Measurements from ENCODE around the gene NUTM2F.
A peak's percentile ranks its signal among the peaks of the same experiment; 100 is the strongest.
"Not testable (repeated sequence)": the region's sequence is repeated elsewhere in the genome, so short reads cannot be mapped to it uniquely, and the experiment has no call there.

NUTM2F gene, protein sequence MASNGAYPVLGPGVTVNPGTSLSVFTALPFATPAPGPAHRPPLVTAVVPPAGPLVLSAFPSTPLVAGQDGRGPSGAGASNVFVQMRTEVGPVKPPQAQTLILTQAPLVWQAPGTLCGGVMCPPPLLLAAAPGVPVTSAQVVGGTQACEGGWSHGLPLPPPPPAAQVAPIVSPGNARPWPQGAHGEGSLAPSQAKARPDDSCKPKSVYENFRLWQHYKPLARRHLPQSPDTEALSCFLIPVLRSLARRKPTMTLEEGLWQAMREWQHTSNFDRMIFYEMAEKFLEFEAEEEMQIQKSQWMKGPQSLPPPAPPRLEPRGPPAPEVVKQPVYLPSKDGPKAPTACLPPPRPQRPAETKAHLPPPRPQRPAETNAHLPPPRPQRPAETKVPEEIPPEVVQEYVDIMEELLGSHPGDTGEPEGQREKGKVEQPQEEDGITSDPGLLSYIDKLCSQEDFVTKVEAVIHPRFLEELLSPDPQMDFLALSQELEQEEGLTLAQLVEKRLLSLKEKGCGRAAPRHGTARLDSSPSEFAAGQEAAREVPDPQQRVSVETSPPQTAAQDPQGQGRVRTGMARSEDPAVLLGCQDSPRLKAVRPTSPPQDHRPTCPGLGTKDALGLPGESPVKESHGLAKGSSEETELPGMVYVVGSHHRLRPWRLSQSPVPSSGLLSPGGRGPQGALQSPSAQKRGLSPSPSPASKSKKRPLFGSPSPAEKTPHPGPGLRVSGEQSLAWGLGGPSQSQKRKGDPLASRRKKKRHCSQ

DNA sequence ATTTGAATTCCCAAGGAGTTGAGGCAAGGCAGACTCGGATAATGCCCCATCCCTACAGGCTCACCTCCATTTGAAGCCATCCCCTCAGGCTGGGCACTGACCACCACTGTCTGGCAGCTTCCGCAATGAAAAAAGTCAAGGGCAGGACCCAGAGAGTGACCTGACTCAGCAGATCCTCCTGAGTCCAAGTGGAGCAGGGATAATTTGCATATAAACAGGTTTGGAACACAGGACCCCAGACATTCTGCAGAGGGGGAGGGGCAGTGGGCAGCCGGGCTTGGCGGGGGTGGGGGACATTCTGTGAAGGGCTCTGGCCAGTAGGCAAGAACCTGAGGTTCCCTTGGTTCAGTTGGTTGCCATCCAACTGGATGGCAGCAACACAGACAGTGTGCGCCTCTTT is at the start of gene NUTM2F:
Gene NUTM2F, minus strand, starts transcription at position 101 of the 400 bp plus-strand sequence. Its CDS starts 21 bp downstream, at position 80.
- DNase-seq = not testable (repeated sequence)

DNA sequence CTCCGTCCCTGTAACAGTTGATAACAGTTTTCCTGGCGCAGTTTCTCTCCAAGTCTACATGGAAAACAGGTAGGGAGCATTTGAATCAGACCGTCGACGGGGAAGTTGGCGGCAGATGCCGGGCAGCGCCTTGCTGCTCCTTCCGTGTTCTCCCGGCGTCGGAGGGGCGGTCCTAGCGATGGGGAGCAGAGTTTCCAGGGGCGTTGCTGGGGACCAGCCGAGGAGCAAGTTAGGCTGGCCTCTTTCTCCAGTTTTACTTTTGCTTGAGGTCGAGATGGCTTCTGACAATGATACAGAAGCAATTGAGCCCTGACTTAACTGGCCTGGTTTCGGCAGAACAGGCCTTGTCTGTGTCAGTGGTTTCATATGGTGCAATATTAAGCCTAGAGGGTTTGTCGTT is 46.8 kb upstream of the NUTM2F start:
- not testable (repeated sequence) for DNase-seq

DNA sequence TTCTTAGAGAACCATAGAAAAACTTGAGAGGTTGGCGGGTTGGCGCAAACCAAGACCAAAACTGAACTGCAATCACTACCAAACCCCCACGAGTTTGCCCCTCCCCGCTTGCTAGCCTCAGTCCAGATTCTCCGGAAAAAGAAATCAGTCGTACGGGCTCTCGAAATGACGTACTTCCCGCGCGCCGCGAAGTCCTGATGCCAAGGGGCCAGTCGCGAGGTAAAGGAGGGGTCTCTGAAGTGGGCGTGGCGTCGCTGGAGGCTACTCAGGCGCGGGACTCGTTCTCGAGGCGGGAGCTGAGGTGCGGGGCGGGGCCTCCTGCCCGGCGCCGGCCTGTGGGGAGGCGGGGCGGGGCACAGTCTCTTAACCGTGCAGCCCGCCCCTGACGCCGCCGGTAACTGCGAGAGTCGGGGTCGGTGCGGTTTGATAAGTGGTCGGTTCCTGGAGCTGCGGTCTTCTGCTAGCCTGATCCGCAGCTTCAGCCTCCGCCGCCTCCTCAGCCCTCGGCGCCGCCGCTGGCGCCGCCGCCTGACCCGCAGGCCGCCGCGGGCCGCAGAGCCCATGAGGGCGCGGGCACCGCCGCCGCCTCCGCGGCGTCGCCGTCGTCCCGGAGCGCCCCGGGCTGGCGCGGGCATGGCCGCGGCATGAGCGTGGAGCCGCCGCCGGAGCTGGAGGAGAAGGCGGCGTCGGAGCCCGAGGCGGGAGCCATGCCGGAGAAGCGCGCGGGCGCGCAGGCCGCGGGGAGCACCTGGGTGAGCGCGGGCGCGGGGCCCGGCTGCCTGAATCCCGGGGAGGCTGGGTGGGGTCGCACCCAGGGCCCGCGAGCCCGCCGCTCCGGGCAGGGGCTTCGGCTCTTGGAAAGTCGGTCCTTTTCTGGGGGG is 46.0 kb upstream of the NUTM2F start:
- peak; percentile 62 for DNase-seq

DNA sequence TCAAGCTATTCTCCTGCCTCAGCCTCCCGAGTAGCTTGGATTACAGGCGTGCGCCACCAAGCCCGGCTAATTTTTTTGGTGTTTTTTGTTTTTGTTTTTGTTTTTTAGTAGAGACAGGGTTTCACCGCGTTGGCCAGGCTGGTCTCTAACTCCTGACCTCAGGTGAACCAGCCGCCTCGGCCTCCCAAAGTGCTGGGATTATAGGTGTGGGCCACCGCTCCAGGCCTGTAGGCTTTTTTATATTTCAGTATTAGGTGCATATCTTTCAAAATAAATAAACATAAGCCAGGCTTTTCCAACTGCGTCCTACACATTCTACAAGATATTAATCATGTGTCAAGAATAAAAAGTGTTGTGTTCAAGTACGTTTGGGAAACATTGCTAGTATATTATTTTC is 45.3 kb upstream of the NUTM2F start:
- not testable (repeated sequence) for DNase-seq

DNA sequence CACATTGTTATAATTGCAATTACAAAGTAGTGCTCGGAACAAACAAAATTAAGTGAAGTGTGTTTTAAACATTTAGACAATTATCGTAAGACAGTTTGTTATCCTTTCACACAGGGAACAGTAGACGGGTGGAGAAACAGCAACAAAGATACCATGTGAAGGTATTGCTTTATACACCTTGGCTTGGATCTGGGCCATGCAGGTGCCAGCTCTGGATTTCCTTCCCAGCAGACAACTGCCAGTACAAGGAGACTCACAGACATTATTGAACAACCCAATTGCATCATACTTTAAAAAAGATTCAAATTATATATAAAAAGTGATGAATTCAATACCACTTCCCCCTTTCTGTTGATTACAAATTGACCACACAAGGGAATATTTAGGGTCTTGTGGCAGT is 41.8 kb upstream of the NUTM2F start:
- DNase-seq = not testable (repeated sequence)

DNA sequence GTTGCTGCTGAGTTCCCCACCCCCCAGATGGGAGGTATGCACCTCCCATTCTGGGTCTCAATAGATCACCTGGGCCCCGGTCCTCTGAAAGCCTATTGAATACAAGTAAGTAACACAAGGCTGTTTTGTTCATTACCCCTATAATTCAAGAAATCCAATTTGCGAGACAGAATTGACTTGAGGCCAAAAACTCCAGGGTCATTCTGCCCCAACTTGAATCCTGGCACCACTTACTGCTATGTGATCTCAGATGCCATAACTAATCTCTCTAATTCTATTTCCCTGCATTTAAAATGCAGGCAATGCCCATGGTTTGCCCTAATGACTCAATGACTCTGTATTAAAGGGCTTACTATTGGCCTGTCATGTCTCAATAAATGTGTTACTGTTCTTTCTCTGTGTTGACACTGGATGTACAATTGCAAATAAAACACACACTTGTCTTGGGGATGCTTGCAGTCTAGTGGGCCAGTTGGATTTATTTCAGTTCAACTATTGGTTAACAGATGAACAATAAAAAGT is 35.7 kb upstream of the NUTM2F start:
- DNase-seq = not testable (repeated sequence)

DNA sequence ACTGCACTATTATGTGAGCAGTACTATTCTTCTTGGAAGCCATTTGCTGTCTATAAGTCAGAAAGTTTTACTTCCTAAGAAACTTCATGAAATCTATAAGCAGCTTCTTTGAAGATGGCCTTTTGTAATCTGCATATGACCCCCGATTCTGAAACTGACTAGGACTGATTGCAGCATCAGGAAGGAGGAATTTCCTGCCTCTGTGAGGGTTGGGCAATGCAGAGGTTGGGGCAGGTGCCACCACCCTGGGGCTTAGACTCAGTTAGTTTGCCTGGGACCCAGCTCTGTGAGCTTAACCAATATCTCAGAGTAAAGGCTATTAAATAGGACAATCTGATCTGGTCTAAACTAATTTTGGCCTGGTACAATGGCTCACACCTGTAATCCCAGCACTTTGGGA is 28.7 kb upstream of the NUTM2F start:
- DNase-seq = not testable (repeated sequence)

DNA sequence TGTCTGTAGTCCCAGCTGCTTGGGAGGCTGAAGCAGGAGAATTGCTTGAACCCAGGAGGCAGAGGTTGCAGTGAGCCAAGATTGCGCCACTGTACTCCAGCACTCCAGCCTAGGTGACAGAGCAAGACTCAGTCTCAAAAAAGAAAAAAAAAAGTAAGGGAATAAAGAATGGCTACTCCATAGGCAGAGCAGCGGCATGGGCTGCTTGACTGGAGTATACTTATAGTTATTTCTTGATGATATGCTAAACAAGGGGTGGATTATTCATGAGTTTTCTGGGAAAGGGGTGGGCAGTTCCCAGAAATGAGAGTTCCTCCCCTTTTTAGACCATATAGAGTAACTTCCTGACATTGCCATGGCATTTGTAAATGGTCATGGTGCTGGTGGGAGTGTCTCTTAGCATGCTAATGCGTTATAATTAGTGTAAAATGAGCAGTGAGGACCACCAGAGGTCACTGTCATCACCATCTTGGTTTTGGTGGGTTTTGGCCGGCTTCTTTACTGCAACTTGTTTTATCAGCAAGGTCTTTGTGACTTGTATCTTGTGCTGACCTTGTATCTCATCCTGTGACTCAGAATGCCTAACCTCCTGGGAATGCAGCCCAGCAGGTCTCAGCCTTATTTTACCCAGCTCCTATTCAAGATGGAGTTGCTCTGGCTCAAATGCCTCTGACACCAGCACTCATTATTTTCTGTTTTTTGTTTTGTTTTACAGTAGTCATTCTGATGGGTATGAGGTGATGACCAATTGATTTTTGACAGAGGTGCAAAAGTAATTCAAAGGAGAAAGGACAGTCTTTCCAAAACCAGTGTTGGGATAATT is 23.7 kb upstream of the NUTM2F start:
- DNase-seq = not testable (repeated sequence)

DNA sequence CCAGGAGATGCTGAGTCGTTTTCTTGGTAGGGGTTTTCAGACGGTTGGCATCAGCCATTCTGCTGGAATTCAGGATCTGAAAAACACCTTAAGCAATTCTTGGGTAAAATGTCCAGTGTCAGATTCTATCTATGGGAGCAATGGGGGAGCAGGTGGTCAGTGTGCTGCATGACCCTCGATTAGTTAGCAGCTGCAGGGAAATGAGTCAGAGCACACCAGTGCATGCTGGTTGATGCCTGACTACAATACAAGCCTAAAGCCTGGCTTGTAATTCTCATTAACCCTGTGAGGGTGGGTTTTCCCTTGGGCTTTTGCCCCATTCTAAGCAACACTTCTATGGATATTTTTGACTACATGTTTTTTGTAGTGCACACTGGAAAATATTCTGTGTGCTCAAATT is 20.3 kb upstream of the NUTM2F start:
- DNase-seq = not testable (repeated sequence)

DNA sequence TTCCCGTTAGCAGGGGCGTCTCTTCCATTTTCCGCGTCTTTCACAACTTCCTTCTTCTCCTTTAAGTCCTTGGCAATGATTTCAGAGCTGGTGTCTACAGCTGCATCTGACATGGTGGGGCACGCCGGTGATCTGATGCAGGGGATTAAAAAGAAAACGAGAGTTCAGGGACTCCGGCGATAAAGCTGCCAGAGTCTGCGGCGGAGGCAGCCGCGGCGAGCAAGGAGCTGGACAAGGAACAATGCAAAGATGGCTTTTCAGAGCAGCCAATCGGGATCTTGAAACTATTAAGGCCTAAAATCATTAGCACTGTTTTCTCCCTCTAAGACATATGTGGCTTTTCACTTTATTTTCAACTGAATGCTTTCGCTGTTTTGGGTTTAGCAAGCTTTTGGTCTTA is 19.0 kb upstream of the NUTM2F start:
- DNase-seq = not testable (repeated sequence)

DNA sequence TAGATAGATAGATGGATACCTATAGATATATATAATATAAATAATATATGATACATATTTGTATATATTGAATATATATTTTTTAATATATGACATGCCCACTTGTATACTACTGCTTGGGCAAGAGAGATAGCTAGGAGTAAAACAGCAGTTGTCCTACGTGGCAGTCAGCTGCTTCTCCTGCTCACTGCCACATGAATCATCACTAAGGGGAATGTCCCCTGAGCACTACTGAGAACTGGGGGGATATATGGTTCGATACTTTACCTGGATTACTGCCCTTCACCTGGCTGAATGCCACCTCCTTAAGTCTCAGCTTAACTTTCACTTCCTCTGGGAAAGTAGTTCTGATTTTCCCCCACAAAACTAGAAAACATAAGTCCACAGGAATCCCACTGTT is 13.3 kb upstream of the NUTM2F start:
- DNase-seq = not testable (repeated sequence)

DNA sequence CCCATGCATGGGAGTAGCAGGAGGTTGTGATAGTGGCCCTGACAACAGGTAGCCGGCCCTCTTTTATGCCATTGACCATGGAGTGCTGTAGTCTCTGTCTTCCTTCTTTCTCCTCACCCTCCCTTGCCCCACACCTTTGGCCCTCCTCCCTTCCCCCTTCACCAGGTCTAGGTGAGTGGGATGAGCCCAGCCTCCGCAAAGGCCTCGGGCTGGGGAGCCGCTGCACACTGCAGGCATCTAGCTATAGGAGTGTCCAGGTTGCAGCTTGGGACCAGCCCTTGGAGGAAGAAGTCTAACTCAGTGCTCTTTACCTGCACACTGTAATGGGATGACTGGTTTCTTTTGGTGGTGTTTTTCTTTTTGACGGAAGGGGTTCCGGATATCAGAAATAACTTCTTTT is 12.3 kb upstream of the NUTM2F start:
- not testable (repeated sequence) for DNase-seq

DNA sequence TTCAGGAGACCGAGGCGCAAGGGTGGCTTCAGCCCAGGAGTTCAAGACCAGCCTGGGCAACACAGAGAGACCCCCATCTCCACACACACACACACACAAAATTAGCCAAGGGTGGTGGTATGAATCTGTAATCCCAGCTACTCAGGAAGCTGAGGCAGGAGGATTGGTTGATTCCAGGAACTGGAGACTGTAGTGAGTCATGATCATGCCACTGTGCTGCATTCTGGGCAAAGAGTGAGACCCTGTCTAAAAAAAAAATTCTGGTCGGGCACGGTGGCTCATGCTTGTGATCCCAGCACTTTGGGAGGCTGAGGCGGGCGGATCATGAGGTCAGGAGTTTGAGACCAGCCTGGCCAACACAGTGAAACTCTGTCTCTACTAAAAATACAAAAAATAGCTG is 11.2 kb upstream of the NUTM2F start:
- not testable (repeated sequence) for DNase-seq

DNA sequence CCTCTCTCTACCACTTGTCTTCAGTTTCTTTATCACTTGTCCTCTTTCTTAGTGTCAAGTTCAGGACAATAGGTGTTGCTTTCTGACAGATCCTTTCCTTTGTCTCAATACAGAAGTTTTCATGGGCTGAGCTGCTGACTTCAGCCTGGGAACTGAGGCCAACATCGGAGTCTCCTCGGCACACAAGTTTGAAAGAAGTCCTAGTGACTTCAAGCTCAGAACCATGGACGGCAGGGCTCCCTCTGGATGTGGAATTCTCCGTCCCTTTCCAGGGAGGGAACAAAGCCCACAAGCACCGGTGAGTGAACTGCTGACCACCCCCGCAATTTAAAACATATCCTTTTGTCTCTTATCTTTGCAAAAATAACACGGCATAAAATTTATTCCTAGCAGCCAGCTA is 10.3 kb upstream of the NUTM2F start:
- DNase-seq = not testable (repeated sequence)

DNA sequence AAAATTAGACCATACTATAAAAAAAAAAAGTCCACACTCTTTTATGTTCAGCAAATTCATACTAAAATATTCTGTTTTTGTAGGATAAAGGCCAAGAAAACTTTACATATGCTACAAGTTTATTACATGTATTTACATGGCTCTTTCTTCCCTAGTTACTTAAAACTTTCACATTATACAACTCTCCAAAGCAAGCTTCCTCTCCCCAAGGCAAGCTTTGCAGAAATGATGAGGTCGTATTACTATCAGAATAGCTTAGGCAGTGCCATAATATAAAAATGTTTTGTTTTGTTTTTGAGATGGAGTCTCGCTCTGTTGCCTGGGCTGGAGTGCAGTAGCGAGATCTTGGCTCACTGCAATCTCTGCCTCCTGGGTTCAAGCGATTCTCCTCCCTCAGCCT is 8.0 kb upstream of the NUTM2F start:
- DNase-seq = not testable (repeated sequence)

DNA sequence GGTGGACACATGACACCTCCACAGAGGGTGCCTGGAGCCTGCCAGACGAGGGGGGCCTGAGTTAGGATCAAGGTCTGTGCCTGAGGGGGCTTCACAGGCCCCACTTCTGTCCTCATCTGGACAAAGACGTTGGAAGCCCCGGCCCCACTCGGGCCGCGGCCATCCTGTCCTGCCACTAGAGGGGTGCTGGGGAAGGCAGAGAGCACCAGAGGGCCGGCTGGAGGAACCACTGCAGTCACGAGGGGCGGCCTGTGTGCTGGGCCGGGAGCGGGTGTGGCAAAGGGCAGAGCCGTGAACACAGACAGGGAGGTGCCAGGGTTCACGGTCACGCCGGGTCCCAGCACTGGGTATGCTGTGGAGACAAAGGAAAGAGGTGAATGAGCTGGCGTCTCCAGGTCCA is 2.9 kb downstream of the NUTM2F start:
- DNase-seq = not testable (repeated sequence)

DNA sequence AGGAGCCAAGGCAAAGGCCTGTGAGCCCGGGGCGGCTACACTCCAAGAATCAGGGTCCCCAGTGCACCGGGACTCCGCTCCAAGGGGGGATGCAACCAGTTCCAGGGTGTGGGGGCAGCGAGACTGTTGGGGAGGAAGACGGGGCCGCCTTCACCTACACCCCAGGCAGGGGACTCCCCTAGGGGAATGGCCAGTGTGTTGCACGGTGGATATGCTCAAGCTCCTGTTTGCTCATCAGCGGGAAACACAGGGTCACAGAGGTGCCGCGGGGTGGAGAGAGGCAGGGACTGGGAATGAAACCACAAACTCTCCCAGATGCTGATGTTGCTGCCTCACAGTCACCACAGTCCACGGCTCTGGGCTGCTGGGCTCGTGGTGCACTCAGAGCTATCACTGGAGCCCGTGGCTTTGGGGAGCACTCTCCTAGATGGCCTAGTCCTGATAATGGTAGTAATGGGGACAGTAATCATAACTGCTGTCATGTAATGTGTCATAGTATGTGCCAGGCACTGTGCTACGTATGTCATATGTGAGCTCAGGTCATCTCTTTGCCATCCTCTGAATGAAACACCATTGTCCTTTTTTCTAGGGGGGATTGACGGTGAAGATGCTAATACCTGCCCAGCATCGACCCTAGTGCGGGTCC is 5.2 kb downstream of the NUTM2F start:
- DNase-seq = not testable (repeated sequence)

DNA sequence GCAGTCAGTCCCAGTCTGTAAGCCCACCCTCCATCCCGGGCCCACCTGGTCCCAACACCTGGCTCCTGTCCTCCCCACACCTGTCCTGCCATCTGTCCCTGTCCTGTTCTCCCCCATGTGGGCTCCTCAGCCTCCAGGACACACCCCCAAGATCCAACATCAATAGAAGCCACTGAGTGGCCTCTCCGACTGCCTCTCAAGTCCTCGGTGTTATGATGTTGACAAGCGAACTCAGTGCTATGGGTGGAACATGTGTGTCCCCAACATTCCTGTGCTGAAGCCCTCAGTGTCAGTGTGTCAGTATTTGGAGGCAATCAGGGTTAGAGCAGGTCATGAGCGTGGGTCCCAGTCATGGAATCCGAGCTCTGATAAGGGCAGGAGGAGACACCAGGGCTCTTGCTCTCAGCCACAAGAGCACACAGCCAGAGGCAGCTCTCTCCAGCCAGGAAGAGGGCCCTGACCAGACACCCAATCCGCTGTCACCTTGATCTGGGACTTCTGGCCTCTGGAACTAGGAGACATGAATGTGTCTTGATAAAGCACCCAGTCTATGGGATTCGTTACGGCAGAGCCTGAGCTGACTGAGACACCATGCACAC is 6.0 kb downstream of the NUTM2F start:
- not testable (repeated sequence) for DNase-seq

DNA sequence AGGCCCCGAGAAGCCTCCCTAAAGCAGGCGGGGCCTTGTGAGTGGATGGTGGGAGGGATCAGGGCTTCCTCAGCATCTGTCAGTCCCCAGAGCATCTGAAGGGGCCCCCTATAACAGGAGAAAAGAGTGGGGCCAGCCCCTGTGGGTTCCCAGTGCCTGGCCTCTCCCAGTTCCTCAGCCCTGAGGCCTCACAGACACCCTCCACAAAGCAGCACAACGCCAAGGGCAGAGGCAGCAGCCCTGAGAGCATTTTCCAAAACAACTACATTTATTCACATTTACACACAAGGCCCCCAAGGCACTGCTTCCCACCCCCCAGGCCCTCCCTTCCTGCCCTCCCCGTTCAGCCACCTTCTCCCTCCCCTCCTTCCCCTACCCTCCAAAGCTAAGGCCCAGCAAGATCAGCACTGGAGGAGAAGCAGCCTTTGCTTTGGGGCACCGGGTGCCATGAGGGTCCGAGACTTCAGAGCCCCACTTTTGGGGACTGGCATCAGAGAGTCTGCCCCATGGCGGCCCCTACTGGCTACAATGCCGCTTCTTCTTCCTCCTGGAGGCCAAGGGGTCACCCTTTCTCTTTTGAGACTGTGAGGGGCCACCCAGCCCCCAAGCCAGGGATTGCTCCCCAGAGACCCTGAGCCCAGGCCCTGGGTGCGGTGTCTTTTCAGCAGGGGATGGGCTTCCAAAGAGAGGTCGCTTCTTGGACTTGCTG is 10.3 kb downstream of the NUTM2F start:
- DNase-seq = not testable (repeated sequence)

DNA sequence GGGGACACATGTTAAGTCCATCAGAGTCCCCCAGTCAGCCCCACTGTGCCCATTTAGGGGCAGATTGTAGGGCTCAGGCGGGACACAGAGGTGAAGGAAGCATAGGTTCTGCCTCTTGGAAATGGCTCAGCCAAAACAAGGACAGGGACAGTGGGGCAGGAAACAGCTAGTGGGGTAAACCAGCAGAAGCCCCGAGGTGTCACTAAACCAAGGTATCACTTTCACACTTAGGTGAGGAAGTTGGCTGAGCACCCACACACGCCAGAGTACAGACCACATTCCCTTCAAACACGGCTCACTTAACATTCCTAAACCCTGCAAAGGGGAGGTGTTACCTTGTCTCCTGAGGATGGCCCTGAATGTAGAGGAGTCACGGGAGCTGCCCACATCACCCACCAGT is 12.2 kb downstream of the NUTM2F start:
- DNase-seq = not testable (repeated sequence)
